ENCODE data around the gene PDE7B.
"Not testable (repeated sequence)": the region's sequence is repeated elsewhere in the genome, so short reads cannot be mapped to it uniquely, and the experiment has no call there.

The PDE7B gene

DNA sequence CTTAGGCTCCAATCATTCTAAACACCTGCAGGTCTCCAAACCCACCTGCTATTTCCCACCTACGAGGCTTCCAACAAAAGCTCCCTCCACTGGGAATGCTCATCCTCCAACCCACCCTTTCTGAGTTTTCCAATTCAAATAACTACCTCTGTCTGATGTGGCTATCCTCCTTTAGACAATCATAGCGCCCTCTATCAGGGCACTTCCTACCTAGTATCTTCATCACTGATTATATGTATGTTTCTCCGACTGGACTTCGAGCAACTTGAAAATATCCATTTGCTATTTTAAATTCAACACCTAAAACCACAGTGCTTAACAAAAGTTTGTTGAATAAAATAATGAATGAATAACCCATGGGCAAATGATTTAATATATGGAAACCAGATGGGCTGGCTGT, 357.3 kb downstream of the PDE7B start:
- DNase-seq, result no peak

DNA sequence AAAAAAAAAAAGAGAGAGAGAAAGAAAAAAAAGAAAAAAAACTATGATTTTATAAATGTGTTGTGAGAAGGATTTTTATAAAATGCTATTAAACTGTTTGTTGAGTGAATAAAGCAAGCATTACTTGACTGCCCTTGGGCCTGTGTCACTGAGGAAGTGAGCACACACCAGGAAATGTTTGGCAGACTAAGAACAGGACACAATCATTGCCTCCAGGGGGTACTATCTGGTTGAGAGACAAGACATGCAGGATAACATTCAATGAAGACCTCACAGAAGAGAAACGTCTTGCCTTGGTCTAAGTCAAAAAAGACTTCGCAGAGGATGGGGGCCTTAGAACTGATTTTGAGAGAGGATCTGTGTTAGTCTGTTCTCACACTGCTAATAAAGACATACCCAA, 358.0 kb downstream of the PDE7B start:
- DNase-seq, result no peak

DNA sequence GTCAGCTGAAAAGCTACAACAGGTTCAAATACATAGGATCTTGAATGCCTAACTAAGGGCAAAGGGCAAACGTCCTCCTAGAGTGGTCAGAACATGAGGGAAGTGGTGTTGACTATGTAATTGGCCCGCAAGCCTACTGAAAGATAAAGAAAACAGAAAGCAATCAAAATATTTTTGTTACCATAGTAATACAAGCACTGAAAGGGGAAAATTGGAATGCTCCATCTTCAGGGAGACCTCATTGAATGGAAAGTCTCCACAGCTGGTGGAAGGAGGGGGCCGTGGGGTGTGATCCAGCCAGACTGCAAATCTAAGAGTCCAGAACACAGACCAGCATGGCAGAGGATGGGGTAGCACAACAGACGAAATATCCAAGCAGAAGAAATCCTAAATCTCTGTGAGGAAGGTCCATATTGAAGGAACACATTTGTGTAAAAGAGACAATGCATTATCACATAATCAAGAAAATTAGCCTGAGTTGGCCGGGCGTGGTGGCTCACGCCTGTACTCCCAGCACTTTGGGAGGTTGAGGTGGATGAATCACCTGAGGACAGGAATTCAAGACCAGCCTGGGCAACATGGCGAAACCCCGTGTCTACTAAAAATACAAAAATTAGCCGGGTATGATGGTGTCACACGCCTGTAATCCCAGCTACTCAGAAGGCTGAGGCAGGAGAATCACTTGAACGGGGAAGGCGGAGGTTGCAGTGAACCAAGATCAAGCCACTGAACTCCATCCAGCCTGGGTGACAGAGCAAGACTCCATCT, 359.1 kb downstream of the PDE7B start:
- no peak for DNase-seq

DNA sequence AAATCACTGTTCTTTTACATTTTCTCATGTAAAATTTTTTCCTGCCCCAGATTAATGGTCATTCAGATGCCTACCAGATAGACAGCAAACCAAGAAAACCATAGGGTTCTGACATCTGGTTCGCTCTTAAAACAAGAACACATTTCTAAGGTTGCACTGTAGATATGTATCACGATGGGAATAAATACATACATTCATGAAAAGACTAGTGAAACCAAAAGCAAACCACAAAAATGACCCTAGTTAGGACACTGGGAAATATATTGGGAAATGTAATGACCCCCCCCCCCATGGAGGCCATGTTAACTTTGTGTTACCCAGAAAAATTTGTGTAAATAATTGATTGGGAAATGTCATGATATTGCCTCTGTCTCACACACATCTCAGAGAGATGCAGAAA, 361.1 kb downstream of the PDE7B start:
- DNase-seq, result no peak

DNA sequence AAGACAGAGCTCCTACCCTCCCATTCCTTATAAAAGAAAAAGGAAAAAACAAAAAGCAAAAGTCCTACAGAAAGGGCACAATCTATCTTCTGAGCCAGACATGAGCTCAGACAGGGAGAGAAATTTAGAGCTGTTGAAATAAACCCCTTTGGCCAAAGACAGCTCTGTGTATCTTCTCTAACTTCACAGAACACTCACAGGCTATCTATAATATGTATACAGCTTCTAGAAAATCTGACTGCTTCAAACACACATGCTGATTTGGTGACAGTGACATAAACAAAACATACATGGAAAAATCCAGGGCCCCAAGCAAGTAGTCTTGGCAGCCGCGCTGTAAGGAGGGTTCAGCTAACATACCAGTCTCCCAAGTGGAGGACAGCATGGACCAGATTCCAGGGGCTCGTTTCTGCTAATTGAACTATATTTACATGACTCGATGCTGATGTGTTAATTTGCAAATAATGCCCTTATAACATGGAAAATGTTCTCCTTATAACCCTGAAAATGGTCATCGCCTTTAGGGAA, 361.6 kb downstream of the PDE7B start:
- no peak for DNase-seq

DNA sequence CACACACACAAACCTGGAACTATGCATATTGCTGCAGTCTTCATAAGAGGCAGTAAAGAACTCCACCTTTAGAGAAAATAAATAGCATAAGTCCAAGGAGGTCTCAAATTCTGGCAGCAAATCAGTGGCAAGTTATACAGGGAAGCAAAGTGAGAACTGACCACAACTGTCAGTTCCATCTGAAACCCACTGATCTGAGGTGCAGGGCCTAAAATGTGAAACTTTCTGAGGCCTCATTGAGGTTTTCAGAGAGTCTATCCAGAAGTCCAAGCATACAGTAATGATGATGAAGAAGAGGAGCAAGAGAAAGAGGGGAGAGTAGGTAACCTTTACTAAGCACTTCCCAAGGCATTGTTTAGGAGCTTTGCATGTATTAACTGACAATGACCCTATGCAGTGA, 362.4 kb downstream of the PDE7B start:
- no peak for DNase-seq

DNA sequence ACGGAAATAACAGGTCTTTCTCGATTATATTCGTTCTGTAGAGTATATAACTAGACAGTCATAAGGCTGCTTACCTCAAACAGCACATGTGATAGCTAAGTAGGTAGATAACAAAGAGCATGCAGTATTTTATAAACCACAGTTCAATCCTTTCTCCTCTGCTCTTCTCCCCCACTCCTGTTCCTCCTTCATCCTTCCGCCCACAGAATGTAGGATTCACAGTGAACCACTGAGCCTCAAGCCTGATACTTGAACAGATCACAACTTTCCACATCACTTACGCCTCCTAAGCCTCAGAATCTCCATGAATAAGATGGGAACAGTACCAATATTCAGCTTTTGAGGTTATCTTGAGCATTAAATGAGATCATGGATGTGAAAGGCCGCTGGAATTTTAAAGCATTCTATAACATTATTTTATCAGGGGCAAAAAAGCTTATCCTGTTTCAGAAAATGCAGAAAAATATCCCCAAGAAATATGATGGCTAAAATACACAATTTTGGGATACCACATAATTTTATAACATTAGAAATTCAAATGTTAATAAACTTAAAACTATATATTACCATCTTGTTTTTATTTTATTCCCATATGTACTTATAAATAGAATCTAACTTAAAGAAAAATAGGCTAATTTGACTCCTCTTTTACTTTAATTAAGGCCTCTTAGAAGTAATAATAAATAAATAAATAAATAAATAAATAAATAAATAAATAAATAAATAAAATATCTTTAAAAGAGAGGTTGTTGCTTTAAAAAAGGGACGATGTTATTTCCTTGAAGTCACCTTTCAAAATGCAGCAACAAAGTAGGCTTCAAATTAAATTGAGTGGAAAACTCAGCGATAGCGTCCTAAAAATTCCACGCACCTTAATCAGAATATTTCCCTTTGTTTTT, 365.3 kb downstream of the PDE7B start:
- no peak for DNase-seq

DNA sequence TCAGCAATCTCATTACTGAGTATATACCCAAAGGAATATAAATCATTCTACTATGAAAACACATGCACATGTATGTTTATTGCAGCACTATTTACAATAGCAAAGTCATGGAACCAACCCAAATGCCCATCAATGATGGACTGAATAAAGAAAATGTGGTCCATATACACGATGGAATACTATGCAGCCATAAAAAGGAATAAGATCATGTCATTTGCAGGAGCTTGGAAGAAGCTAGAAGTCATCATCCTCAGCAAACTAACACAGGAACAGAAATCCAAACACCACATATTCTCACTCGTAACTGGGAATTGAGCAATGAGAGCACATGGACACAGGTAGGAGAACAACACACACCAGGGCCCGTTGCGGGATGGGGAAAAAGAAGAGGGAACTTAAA, 373.5 kb downstream of the PDE7B start:
- not testable (repeated sequence) for DNase-seq

DNA sequence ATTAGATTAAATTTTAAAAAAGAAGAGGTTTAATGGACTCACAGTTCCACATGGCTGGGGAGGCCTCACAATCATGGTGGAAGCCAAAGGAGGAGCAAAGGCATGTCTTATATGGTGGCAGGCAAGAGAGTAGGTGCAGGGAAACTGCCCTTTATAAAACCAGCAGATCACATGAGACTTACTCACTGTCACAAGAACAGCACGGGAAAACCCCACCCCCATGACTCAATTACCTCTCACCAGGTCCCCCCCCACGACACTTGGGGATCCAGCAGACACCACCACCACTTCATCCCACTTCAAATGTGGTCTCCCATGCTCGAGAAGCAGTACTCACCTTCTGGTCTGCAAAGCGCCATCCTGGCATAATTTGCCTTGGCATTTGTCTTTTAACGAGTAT, 374.0 kb downstream of the PDE7B start:
- DNase-seq, result no peak

DNA sequence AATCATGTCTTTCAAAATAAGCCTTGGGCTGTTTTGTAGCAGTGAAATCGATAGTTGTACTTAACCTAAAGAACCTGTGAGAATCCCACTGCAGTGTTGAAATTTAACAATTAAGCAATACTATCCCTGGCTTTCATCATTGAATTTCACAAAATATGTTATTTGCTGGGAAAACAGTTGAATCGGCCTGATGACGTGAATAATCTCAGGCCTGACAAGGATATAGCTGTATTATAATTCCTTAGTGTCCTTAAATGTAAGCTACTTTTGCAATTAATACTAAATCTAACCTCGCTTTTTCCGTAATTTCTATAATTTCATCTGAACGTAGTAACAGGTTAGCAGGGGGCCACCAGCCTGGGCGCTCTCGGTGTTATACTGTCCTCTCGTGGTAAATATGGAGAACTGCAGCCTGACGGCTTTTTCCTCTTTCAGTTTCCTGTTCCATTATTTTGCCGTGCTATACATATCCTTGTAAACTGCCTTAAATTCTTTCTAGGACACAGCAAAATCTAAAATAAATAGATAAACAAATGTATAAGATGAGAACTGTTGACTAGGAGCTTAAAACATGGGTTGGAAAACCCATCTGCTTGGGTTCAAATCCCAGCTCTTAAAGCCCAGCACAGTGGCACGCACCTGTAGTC, 374.6 kb downstream of the PDE7B start:
- no peak for DNase-seq

DNA sequence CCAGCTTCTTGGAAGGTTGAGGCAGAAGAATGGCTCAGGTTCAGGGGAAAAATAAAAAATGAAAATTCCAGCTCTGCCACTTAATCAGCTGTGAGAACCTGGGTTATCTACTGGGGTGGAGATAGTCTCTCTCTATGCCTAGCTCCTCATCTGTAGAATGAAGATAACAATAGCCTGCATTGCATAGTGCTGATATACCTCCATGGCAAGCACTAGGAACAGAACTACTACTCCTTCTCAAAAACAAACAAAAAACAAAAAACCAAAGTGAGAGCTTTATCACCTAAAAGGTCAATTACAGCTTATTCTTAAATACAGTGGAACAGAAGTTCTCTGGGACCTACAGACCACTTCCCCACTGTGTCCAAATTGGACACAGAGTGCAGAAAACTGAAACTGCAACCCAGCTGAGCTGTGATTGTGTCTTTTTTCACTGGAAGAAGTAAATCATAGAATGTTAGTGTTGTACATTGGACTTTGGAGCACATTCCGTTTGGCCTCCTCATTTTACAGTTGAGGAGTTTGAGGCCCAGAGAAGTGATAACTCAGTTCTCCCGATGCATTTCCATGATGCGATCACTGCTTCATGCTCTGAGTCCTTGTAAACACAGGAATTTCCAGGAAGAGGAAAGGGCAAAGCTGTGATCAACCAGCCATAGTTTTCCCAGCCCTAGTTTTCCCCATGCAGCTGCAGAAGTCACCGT, 375.3 kb downstream of the PDE7B start:
- DNase-seq, result no peak

DNA sequence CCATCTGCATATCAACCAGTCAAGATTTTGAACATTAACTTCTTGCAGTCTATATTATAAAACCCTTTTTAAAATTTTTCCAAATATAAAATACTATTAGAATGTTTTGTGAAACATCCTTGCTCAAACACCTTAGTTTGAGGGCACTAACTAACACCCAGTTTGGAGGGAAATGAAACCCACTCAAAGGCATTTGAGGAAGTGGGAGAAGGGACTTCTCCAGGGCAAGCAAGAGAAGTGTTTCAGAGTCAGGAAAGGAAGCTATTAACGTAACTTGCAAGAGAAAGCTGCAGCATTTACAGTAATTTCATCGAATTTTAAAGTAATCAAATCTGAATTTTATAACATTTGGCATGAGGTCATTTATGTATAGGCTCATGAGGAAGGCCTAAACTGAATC, 377.3 kb downstream of the PDE7B start:
- no peak for DNase-seq

DNA sequence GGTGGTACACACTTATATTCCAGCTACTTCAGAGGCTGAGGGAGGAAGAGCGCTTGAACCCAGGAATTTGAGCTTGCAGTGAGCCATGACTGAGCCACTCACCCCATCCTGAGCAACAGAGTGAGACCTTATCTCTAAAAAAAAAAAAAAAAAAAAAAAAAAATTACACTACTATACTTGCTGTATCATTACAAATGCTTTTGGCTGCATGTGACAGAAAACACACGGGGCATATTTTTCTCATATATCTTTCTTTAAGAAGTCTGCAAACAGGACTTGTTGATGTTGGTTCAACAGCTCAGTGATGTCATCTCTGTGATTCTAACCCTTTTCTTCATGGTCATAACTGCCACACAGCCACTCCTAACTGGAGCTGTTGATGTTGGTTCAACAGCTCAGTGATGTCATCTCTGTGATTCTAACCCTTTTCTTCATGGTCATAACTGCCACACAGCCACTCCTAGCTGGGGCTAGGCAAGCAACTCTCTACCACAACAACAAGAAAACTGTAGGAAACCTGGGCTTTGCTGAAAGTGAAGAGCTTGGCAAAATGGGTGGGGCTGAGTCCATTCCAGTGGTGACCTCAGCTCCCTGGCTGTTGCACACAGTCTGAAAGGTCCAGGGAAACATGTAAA, 378.8 kb downstream of the PDE7B start:
- no peak for DNase-seq

DNA sequence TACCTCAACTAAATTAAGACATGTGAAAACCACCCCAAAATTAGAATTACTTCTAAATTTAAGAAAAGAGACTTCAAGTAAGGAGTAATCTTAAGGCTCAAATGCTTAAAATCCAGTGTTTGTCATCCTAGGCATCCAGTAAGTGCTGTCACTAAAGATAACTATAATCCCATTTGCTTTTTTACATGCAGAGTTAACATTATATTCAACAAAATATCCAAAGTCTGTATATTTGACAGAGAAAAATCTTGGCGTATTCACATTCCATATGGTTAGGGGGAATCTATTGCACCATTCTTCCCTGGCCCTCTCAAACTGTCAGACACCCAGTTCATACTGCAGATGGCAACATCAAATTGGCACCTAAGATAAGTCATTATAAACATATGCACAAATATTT, 381.2 kb downstream of the PDE7B start:
- DNase-seq, result no peak

DNA sequence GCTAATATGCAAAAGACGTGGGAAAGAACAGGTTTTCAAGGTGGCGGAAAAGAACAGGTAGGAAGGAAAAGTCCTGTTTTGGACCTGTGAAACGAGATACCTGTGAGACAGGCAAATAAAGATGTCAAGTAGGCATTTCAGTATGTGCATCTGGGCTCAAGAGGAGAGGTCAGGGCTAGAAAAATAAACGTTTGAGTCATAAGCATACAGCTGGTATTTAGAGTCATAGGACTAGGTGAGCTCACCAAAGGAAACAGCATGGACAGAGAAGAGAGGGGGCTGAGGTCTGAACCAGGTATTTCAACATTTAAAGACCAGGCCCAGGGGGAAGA, 383.7 kb downstream of the PDE7B start:
- DNase-seq, result no peak

DNA sequence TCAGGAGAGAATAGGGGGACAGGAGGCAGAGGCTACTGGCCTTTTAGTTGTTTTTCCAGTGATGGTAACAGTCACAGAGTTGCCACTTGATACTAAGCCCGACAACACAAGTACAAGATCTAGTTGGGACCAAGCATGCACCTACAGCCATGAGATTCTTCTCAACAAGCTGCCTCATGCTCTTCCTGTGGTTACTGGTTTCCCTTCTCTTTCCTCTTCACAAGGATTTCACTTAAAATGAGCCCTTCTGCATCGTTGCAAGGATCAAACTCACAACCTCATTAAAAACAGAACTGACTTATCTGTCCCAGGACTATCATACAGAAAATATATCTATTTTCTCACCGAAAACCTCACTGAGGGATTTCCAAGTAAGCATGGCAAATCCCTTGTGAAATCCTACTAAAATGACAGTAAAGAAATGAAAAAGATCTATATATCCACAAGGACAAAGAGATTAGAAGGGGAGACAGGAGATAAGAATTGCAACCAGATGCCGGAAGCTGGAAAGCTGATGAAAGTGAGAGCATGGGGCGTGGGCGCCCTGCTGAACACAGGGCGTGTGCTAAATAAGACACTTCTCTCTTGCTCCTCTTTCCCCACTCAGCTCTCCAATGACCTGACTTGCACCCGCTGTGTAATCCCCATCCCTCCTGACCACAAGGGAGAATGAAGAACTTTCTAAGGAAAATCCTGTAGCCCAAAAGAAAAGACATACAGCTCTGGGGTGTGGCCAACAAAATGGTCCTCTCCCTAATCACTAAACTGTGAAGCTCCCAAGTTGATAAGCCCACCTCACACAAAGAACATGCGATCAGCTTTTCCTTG, 385.2 kb downstream of the PDE7B start:
- no peak for DNase-seq

DNA sequence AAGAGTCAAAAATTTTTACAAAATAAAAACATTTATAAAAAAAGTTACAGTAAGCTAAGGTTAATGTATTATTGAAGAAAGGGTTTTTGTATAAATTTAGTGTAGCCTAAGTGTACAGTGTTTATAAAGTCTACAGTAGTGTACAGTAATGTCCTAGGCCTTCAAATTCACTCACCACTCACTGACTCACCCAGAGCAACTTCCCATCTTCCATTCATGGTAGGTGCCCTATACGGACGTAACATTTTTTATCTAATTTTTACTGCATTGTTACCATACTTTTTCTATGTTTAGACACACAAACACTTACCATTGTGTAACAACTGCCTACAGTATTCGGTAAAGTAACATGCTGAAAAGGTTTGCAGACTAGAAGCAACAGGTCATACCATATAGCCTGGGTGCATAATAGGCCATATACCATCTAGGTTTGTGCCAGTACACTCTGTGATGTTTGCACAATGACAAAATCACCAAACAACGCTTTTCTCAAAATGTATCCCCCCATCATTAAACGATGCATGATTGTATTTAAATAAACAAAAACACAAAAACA, 392.6 kb downstream of the PDE7B start:
- DNase-seq, result no peak
